RKO (cell line): ENCODE measurements around the gene EXOC3.
"Not testable (repeated sequence)": the region's sequence is repeated elsewhere in the genome, so short reads cannot be mapped to it uniquely, and the experiment has no call there.

Source experiments
- DNase-seq: peaks from one replicate; pipeline ENCODE4 v3.0.0-alpha.2; 2016; ENCODE audit warnings: low spot score

Gene EXOC3

DNA sequence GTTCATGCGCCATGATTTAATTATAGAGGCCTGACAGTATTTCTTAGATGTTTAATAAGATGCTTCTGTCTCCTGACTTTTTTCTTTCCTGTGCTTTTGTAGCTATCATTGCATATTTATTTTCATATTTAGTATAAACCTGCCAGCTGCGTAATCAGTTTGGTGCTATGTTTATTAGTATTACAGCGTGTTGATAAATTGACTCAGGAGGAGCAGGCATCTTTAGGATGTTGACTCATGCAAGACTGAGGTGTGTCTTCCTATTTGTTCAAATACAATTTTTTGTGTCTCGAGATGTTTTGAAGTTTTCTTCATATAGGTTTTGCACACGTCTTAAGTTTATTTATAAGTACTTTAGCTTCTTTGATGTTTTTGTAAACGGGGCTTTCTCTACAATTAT lies 35.9 kb upstream of the EXOC3 start:
- DNase-seq: no peak

DNA sequence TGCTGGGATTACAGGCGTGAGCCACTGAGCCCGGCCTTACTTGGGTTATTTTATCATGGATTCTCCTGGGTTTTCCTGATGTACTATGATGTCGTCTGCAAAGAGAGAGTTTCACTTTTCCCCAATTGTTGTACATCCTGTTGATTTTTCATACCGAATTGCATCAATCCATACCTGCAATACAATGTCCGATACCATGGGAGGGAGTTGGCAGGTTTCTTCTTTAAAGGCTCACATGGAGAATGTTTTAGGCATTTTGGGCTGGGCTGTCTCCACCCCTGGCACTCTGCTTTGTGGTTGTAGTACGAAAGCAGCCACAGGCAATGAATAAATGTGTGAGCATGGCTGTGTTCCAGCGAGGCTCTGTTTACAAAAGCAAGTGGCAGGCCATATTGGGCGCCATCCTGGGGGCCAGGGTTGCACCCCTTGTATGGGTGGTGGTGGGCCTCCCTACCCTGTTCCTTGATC lies 35.1 kb upstream of the EXOC3 start:
- no peak for DNase-seq

DNA sequence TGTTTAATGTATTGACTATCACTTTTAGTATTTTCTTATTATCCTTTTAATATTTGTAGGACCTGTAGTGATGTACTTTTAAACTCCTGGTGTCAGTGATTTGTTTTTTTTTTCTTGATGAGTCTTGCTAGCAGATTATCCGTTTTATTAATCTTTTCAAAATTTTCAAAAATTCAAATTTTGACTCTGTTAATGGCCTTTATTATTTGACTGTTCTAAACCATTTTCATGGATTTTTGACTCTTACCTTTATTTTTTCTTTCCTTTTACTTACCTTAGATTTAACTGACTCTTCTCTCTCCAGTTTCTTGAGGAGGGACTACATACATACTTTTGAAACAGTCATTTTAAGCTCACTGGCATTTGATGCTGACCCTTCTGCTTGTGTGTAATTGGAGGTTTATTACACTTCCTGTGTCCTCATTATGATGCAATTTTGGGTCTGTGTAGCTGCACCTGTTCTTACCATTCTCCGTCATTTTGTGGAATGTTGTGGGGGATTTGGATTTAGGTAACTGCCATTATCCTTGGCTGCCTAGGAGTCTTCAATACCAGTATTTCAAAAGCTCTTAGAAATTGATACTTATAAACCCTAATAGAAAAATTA lies 32.0 kb upstream of the EXOC3 start:
- DNase-seq: peak; percentile 28

DNA sequence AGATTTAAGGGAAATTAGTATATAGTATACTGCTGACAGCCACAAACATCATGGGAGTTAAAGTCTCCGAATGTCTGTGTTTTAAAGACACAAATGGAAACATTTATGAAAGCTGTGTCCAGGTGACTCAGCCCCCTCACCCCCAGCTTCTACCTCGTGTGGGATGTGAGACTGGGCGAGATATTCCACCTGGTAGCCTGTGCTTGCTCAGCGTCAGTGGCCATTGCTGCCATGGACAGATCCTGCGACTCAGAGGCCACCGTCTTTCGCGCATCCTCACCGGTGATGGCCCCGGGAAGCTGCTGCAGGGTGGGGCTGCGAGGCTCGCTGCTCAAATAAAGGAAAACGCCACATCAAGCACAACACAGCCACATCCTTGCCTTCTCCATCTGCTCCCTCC lies 31.2 kb upstream of the EXOC3 start:
- DNase-seq: no peak

DNA sequence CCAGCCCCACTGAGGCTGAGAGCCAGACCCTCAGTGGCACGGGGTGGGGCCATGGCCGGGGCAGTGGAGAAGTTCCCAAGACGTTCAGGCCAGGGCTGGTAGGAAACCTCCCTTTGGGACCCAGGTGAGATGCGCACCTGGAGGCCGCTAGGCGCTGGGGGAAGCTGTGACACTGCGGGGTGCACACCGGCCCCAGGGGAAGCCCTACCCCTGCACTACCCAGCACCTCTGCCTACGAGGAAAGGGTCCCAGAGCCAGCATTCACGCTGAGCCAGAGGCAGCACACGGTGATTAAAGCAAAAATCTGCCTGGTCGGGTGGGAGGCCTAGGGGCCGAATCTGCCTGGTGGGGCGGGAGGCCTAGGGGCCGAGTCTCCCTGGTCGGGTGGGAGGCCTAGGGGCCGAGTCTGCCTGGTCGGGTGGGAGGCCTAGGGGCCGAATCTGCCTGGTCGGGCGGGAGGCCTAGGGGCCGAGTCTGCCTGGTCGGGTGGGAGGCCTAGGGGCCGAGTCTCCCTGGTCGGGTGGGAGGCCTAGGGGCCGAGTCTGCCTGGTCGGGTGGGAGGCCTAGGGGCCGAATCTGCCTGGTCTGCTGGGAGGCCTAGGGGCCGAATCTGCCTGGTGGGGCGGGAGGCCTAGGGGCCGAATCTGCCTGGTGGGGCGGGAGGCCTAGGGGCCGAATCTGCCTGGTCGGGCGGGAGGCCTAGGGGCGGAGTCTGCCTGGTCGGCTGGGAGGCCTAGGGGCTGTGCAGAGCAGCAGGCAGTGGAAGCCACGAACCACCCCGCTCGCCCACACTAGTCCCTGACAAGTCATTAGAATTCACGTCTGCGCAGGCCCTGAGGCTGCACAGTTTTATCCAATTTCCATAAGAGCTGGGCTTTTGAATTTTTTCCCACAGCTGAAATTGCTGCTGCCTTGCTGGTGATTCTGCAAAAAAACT lies 27.7 kb upstream of the EXOC3 start:
- not testable (repeated sequence) for DNase-seq

DNA sequence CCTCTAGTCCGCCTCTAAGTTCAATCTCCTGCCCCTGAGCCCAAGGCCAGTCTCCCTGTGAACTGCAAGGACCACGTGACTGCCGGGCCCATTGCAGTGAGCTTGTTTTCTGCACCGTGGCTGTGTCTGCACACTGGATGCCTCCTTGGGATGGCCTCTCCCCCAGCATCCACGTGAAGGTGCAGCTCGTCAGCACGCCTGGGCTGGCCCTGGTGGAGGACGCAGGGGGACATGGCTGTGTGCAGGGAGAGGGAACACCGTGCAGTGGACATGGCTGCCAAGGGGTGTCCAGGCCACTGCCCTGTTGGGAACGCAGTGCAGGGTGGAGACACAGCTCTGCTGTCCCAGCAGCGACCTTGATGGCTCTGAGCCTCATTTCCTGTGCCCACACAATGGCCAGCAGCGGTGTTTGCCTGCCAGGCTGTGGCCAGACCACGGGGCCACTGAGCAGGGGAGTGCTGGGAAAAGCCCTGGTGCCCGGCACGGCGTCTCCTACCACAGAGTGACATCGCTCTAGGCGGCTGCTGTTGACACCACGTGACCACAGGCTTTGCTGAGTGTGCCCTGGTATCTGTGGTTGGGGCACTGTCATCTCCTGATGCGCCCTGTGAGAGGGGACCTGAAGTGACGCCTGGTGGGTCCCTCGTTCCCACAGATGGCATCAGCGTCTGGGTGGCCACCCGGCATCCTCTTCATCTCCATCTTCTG lies 26.9 kb upstream of the EXOC3 start:
- no peak for DNase-seq

DNA sequence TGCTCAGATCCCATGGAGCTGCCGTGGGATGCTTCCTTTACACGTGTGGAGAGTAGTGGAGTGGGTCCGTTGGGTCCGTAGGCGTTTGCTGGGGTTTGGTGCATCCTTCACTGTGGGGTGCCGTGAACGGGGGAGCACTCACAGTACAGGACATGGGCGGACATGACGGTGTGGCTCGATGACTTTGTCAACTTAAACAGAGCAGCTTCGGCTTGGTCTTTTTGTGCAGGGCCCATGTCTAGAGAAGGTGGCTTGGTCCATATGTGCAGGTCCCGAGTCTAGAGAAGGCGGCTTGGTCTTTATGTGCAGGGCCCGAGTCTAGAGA lies 26.4 kb upstream of the EXOC3 start:
- no peak for DNase-seq

DNA sequence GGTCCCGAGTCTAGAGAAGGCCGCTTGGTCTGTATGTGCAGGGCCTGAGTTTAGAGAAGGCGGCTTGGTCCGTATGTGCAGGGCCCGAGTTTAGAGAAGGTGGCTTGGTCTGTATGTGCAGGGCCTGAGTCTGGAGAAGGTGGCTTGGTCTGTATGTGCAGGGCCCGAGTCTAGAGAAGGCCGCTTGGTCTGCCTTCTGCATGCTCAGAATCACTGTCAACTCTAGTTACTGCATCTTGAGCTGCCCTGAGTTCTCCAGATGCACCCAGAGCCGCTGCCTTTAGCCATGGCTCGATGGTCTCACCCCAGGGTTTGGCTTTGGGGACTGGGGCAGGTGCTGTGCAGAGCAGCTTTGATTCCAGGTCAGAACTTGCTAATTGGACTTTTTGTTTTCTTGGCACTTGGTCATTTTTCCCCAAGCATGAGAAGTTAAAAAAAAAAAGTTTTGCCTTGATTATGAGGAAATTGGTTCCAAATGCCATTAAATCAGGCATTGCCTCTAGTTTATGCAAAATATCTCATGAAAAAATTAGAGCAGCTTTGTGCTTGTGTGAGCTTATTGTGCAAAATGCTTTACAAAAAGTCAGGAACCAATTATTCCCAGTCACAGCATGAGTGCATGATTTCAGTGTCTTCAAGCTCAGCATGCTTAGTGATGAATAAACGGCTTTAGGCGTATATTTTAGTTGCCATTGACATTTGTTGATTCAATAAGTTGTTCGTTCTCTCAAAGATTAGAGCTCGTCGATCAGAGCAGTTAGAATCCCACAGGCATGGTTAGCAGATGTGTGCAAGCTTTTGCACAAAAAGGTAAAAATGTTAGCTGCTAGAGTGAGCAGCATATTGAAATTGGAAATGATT lies 25.4 kb upstream of the EXOC3 start:
- no peak for DNase-seq

DNA sequence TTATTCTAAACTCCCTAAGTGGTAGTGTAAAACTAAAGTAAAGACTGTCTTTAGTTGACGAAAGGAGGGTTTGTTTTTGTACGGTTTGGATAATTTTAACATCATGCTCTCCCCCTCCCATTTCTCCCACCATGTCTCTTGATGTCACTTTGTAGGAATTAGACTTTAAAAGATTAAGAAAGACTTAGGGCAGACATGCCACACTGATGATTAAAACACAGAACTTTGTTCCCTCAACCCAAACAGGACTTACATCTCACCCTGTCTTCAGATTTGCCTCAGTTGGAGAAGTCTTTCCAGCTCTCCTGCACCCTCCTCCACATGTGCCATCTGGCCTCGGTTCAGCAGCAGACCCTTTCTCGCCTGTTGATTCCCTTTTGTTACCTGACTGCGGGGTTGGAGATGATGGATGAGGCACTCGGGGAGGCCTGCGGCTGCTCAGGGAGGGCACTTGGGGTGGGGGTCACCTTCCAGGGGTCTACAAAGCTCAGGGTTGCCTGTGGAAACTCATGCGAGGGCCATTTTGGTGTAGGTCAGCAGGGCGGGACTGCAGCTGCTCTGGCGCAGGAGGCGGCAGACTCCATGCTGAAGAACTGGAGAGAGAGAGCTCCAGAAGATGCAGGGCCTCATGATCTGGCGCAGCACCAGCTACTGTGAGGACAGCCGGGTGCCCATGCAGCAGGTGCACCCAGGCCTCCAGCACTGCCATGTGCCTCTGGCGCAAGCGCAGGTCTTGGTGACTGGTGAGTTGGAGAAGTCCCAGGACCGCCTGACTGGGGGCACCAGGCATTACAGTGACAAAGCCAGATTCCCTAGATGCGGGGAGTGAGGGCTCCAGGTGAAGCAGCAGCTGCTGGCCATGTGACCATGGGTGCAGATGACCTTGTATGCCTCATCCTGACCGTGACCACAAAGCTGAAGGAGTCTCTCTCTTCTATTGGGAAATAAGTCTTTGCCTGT lies 24.5 kb upstream of the EXOC3 start:
- no peak for DNase-seq

DNA sequence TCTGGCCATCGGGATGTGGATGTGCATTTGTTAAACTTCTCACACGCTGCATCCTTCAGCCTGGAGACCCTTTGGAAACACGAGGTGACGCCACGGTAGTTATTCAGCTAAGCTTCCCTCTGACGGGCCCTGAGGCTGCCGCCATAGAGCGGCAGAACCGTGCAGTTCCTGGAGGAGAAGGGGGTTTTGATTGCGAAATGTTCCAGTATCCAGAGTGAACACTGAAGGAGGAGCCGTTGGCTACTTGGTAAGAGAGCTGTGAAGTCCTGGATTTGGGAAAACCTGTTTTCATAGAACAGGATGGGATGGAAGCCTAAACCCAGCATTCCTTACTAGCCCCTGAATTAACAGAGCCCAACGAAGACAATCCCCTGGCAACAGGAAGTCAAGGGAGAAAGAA lies 23.0 kb upstream of the EXOC3 start:
- no peak for DNase-seq

DNA sequence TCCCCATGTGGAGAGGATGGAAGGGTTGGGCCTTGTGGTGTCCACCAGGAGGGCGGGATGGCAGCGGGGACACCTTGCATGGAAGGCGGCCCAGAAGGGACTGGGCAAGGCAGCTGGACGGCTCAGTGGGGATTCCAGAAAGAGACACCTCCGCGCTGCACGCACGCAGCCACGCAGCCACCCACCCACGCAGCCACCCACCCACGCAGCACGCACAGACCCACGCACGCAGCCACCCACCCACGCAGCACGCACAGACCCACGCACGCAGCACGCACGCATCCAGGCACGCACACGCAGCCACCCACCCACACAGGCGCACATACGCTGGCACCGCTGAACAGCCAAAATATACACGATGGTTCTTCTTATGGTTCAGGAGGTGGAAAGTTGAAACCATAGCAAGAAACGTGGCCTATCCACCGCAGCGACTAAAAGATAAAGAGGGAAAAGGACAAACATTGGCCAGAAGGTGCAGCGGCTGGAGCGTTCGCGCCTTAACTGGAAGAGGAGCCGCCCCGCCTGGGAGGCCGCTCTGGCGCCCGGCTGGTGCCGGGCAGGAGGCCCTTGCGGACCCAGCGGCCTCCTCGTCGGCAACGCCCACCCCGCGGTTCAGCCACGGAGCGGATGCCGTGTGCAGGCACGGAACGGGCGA lies 22.2 kb upstream of the EXOC3 start:
- DNase-seq: no peak

DNA sequence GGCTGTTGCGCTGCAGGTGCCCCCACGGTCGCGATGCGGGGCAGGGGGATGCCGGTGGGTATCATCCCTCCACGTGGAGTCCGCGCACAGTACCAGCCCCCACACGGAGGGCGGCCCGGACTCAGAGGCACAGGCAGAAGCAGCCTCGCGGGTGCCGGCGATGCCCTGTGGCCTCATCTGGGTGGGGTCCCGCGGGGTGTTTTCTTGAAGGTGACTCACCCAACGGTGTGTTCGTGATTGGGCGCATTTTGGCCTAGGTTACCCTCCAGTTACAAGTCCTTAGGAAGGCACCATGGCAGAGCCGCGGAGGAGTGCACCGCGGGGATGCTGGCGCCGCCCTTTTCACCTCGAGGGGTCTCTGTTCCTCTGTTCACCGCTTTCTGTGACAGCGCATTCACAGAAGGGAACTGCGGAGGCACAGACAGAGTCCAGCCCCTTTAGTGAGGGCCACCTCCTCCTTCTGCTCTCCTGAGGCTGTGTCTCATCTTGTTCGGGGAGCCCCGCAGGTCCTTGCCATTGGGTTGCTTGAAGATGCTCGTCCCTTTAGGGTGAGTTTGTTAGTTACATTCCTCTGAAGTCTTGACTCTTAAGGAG lies 21.6 kb upstream of the EXOC3 start:
- no peak for DNase-seq

DNA sequence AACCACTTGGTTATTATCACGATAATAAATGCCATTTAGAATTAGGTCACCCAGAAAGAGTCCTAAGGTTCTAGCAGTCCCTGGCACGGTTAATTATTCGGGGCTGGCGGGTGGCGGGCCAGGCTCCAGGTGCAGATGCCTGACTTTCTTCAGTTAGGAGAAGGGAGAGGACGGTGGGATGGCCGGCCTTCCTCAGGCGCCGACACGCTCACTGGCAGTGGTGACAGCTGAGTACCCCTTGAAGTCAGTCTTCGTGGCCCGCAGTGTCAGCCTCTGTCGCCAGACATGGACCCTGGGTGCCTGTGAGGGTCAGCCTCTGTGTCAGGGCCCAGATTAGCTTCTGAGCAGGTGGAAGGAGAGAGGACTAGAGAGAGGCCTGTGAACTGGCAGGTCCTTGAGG lies 21.1 kb upstream of the EXOC3 start:
- DNase-seq: no peak

DNA sequence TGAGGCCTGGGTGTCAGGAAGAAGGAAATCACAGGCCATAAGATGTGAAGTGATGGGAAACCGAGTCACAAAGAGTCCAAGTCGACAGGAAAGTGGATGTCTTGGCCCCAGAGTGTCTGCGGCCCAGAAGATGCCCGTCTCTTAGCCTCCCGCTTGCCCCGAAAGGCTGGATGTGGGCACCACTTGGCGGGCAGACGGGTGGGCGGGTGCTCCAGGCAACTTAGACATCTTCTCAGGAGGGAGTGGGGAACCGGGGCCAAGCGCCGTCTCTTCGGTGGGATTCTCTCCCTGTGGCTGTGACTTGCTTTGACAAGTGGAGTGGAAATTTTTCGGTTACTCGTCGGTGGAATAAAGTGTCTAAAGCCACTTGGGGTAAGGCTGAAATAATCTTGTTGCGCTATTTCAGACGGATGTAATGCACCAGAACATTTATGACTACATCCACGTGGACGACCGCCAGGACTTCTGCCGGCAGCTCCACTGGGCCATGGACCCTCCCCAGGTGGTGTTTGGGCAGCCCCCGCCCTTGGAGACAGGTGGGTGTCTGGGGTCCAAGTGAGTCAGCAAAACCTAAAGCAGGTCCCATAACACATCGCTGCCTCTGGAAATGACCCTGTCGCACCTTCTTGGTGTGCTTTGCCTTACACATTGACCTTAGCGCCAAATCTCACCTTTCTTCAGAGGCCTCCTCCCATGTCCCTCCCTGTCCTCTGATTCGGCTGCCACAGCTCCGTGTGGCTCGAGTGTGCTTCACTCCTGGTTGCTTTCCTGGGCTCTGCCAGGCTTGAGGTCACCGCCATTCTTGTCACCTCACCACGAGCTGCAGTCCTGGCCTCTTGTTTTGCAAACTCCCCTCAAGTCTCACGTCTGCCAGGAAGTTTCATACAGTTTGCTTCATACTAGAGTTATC lies 20.4 kb upstream of the EXOC3 start:
- no peak for DNase-seq

DNA sequence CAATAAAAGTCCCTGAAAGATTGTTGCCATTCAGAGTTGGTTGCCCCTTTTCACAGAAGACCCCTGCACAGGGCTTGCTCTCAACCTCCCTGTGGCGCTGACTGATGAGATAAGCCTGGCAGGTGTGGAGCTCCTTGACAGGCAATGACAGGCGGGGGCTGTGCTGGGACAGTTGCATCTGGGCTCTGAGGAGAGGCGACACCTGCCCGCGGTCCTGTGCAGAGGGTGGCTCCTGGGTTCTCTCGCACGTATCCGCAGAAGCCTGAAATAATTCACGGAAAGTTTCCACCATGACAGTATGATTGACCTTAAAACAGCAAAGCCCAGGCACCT lies 19.8 kb upstream of the EXOC3 start:
- DNase-seq: no peak

DNA sequence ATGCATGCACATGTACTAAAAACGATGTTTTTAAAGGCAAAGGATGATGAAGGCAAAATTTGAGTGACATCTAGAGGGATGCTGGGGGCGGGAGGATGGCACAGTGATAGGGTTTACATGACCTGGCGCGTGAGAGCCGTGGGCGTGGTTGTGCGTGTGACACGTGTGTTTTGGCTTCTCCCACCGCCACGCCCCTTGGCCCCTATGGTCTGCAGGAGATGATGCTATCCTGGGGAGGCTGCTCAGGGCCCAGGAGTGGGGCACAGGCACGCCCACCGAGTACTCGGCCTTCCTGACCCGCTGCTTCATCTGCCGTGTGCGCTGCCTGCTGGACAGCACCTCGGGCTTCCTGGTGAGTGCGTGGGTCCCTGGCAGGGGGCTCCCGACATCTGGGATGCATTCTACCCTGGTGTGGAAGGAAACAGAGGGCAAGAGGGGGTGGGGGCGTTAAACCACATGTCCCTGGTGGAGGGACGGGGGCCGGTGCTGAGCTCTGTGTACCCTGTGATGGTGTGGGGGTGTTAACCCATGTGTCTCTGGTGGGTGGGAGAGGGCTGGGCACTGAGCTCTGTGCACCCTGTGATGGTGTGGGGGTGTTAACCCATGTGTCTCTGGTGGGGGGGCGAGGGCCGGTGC lies 19.2 kb upstream of the EXOC3 start:
- no peak for DNase-seq

DNA sequence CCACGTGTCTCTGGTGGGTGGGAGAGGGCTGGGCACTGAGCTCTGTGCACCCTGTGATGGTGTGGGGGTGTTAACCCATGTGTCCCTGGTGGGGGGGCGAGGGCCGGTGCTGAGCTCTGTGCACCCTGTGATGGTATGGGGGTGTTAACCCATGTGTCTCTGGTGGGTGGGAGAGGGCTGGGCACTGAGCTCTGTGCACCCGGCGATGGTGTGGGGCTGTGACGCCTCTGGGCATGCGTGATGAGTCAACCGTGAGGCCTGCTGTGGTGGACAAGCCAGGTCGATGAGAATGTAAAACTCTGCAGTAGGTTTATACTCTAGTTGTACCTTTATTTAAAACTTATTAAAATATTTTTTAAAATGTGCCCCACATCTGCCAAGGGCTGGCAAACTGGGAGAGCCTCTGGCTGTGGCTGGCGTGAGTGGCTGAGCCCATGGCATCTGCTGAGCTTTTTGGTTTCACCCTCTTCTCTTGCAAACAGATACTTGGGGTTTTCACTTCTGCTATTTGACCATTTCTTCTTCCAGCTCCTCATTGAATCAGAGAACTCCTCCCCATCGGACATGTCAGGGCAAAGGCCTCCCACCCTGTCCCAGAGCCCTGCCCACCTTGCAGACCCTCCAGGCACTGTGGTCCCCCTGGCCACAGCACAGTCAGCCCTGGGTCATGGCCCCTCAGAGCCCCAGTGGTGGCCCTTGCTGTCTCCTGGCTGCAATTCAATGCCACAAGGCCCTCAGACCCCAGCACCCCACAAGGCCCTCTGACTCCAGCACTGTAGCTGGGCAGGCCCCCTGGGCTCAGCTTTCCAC lies 18.5 kb upstream of the EXOC3 start:
- DNase-seq: no peak

DNA sequence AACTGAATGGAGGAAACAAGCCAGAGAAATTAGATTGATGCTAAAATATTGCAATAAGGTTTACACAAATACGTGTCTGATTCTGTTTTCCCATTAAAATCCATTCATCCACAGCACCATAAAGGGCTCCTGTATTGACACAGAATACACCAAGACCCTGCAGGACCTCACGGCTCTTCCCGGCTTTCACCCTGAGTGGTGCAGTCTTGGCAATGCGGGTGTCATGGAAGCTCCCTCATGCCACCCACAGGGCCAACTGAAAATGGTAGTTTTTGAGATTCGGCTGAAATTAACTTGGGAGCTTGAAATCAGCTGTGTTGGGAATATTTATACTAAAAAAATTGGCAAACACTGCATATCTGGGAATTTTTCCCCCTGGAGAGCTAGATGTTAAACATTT lies 17.3 kb upstream of the EXOC3 start:
- DNase-seq: peak; percentile 32
